Activated CD8-positive, alpha-beta memory T cell treated with anti-CD3 and anti-CD28 coated beads, Interleukin-2, amount 50 U/mL, for 24 hours (primary cell): ENCODE results near the gene NRG3.
"Not testable (repeated sequence)": the region's sequence is repeated elsewhere in the genome, so short reads cannot be mapped to it uniquely, and the experiment has no call there.

Experiments
- DNase-seq: peaks from one replicate; pipeline ENCODE4 v3.0.0-alpha.2; 2020; ENCODE audit errors: extremely low read depth

NRG3 gene

DNA sequence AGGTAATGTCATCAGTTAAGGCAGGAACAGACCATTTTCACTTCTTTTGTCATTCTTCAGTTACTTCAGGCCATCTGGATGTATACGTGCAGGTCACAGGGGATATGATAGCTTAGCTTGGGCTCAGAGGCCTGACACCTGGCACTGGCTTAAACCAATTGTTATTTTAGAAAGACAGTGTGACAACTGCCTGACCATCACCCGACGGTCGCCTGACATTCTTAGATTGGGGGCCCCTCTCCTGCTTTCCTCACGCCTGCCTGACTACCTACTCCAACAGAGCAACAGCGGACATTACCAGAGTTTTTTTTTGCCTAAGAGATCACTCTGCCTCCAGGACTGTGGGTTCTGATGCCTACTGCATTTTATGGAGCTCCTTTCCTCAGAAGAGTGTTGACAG, 803.5 kb downstream of the NRG3 start:
- not testable (repeated sequence) for DNase-seq

DNA sequence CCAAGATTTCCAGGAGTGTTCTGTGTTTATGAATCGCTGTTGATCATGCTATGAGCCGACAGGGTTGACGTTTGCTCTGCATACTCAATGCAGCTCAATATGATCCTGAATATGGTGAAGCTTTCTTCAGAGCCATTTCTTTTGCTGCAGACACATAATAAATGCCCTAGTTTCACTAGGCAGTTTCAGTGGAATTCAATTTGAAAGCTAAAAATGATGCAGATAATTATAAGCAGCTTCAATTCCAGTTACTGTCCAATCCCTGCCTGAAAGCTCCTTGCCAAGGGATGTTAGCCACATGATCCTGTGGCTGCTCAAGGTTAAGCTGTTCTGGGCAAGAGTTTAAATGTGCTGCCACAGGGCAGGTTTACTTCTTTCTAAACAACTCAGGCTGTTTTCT, 805.6 kb downstream of the NRG3 start:
- DNase-seq, result no peak

DNA sequence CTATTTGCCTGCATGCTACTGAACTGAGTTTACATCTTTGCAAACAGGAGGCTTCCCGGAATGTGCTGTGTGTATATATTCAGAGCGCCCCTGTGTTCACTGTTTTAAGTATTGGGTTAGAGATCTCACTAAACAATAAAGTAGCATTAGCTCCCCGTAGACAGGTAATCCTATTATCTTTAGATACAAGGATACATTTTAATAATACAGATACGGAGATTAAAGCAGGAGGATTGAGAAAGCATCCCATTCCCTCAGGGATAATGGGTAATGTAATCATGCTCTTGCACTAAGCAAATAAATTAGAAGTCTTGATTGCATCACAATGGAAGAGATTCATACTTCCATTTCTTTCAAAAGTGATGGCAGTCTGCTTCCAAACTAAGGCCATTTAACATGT, 809.0 kb downstream of the NRG3 start:
- DNase-seq, result no peak

DNA sequence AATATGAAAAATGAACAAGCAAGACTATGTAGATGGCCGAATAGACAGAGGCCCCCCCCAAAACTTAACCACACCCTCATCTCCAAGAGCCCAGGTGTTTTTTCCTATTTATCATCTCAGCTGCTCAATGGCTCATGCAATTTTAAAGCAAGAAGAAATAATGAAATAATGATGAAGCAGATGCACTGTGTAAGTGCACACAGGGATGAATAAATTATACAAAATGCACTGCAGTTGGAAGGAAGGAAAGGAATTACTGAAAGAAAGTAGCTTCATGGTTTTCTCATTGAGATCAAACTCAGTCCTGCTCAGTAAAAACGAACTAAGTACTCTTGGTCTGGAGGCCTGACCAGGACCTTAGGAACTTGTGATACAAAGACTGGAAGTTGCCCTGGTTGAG, 810.1 kb downstream of the NRG3 start:
- no peak for DNase-seq

- DNase-seq, result no peak
Measured at GRCh38 chr10:82691211-82691610, 816.2 kb downstream of the NRG3 start.

DNA sequence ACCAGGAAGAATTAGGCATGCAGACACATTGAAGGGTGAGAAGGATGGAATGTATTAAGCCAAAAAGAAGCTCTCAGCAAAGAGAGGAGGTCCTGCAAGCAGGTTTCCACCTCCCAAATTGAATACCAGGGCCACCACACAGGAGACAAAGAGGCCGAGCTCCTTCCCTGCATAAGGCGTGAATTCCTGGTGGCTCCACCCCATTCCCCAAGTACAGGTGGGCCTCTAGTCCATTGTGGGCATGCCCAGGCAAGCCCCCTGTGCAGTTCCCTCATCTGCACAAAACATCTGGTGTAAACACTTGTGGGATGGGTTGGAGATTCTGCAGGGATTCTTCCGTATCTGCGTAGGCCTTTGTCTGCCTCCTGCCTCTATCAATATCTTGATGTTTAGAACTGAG, 817.5 kb downstream of the NRG3 start:
- DNase-seq, result no peak

GRCh38 chr10:82721831-82722230, 846.8 kb downstream of the NRG3 start:
- no peak for DNase-seq

DNA sequence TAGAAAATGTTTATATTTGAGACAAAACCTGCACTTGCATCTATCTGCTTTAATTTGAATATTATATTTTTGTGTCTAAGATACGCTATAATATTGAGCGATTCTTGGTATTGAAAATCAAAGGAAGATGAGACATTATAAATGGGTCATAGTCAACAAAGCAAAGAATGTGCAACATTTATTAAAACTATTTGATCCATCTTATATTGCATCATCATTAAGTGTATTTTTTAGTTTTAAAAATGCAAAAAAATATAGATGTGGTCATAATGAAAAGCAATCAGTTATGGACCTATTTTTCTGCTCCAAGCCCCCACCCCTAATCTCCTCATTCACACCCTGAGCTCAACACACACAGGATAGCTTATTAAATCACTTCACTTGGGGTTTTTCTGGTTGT, 847.3 kb downstream of the NRG3 start:
- DNase-seq, result no peak

- DNase-seq, result no peak
Measured at GRCh38 chr10:82736305-82736704, 861.3 kb downstream of the NRG3 start.

DNA sequence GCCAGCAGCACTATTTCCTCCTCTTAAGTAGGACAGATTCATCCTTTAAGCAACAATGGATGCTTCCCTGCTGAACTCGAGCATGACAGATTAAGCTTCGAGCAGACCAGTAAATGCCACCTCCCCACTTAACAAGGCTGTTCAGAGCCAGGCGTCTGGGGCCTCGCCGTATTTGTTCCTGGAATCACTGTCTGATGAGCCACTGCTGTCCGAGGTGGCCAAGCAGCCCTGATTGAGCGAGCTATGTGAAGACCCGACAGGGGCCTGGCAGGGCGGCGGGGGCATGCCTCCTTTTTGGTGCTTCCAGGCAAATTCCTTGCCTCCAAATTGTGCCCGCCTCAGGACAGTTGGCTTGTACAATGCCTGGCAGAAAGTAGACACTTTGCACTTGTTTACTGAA, 862.6 kb downstream of the NRG3 start:
- DNase-seq, result no peak

GRCh38 chr10:82738592-82738991, 863.6 kb downstream of the NRG3 start:
- no peak for DNase-seq

GRCh38 chr10:82742478-82742877, 867.5 kb downstream of the NRG3 start:
- DNase-seq, result no peak

- no peak for DNase-seq
Measured at GRCh38 chr10:82742898-82743297, 867.9 kb downstream of the NRG3 start.

GRCh38 chr10:82750538-82750937, 875.5 kb downstream of the NRG3 start:
- no peak for DNase-seq

GRCh38 chr10:82757397-82757796, 882.4 kb downstream of the NRG3 start:
- DNase-seq, result no peak

DNA sequence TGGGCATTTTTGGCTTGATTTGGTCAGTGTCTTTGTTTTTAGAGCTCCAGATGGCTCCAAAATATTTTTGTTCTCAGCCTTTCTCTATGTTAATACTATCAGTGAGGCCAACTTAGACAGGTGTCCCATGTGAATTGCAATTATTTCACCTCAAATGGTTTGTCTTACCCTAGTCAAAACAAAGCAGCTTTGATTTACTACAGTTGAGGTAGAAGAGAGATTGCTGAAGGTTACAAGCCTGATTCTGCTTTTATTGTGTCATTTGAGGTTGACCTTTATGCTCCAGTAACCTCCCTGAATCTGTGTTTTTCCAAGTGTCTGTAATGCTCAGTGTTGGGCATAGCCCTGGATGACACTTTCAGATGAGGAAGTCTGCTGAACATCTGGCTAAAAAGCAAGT, 882.9 kb downstream of the NRG3 start:
- DNase-seq, result no peak

- DNase-seq, result no peak
Measured at GRCh38 chr10:82759050-82759449, 884.1 kb downstream of the NRG3 start.

DNA sequence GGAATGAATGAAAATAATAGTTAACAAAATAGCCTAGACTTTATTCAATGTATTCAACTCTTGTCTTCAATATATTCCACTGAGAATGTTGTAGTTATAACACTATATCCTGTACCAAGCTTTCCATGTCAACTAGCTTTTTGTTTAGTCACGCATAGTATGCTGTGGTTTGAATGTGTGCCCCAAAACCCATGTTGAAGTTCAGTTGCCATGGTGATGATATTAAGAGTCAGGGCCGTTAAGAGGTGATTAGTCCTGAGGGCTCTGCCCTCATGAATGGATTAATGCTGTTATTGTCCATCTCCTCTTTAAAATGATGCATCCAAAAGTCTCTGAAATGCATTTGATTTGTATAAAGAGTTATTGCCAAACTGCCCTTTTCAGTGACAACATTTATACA, 887.6 kb downstream of the NRG3 start:
- no peak for DNase-seq

DNA sequence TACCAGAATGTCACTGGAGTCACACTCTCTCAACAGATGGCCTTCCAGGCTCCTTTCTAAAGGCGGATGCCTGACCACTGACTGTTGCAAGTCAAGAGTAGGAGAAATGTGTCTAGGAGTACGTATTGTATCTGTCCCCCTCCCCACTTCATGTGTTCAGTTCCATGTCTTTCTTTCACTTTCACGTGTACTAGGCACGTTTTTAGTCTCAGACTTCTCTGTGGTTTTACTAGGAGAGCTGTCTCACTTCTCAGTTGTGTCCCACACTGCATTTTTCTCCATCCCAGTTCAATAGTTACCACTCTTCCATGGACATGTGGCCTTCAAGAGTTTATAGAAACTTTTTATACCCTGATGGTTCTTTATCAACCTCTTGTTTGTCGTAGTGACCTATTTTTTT, 893.0 kb downstream of the NRG3 start:
- DNase-seq, result no peak

DNA sequence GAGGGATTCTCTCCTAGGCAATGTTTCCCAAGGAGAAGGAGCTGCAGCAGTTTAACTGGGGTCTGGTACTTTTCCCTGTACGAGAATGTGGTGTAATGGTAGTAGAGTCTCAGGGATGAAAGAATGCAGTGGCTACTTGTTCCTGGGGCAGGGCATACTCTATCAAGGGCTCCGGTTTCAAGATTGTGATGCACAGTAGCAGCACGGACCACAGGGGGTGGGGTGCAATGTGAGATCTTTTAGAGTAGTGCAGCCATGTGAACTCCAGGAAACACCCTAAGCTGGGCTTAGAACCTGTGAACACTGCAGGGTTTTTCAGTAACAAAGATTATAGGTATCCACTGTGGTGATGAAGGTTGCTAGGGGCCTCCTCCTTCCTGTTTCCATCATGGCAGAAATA, 903.9 kb downstream of the NRG3 start:
- DNase-seq, result no peak

DNA sequence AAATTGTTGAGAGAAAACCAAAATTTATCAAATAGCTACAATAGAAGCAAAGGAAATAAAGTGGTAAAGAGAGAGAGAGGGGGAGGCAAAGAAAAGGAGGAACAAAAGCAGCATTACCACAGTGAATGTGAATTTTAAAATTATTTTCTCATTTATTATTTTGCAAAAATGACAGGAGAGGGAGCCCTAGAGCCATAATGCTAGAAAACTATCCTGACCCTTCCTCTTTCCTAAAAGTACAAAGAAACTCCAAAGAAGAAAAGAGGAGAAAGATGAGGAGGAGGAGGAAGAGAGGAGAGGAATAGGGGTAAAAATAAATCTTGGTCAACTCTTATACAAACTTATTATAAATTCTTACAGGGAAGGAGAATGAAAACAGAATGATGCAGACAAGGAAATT, 921.5 kb downstream of the NRG3 start:
- no peak for DNase-seq

- no peak for DNase-seq
Measured at GRCh38 chr10:82801289-82801688, 926.3 kb downstream of the NRG3 start.

- DNase-seq, result no peak
Measured at GRCh38 chr10:82811621-82812020, 936.6 kb downstream of the NRG3 start.

DNA sequence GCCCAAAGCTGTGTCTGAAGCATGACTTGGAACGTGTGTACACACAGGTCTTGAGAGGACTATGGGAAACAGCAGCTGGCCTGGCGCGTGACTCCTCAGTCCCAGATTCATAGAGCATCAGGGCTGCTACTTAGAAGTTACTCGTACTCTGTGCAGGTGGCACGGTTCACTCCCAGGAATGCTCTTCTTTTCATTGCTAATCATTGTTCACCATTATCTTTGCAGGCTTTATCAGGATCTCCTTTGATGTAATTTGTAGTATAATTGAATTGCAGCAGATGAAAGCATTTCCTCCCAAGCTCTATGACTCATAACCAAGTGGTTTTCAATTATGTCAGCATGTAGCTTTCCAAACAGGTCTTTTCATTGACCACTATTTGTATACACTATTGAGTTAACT, 938.9 kb downstream of the NRG3 start:
- no peak for DNase-seq

DNA sequence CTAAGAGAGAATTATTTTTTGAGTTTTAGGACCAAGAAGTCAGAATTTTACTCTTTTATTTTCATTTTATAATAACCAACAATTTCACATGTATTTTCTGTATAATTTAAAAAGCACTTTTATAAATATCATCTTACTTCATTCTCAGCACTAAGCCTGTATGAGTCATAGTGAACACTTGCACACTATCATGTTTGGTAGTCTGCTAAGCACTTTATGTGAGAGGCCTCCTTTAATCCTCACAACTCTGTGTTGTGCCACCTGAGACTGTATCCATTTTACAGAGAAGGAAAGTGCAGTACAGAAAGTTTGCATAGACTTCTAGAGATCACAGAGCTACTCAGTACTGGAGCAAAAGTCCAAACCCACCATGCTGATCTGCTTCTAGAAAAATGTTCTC, 939.6 kb downstream of the NRG3 start:
- DNase-seq, result no peak
